ENCODE results near the gene TBCB. TPM values are rescaled to one million over a fixed set of nuclear protein-coding genes. Genes with fewer than 3 reads are reported as not detected.
A peak's percentile ranks its signal among the peaks of the same experiment; 100 is the strongest.

Gene TBCB
- total and polyA plus RNA-seq, 9 of the 15 experiments (the other 6 are each of a cell fraction or from before 2014, with no cell fraction given): 3.5 to 115 (median 58.9) TPM

- no peak for TF ChIP-seq HOXB6 (CRISPR knock-in tag; IDR thresholded peaks at IDR 0.05; ENCODE audit: borderline replicate concordance)
- TF ChIP-seq TCF3 (CRISPR knock-in tag; IDR thresholded peaks at IDR 0.05): no peak
- no peak for TF ChIP-seq RBM34 (IDR thresholded peaks at IDR 0.05; ENCODE audit: borderline replicate concordance, insufficient read depth, low read length)
Observed at GRCh38 chr19:36079389-36079945, 35.8 kb upstream of the TBCB start (continued).

- no peaks in the 10 kb centered on the region; the same call in 1 of the 2 replicates for H4K20me1 ChIP-seq (replicated peaks; ENCODE audit: control insufficient read depth, insufficient read depth, low read length)
- 100% methylated on average over 2 of the region's 3 CpGs for WGBS (ENCODE audit: insufficient coverage, low coverage, missing lambda C conversion rate)
Observed at GRCh38 chr19:36081385-36081784, 33.9 kb upstream of the TBCB start.

More at GRCh38 chr19:36081385-36081784, 33.9 kb upstream of the TBCB start:
- BruUV-seq (replicated peaks): no TSS peak
- POLR2A ChIA-PET: interaction anchor here (0.7 kb wide), 1 partner anchor 111 kb away, joined by 3 read pairs; no protein-coding TSS in a partner anchor
- ATAC-seq (no peak), FAIRE-seq (peak; percentile 56), DNase-seq (ENCODE audit: extremely low read depth in 1 of 4, low spot score in 3 of 4) (no peak)
- Histone ChIP-seq H3K9me3 (replicated peaks; ENCODE audit: control insufficient read depth, insufficient read depth, low read depth, low read length) (no peaks in the 10 kb centered on the region), H3K9me1 (ENCODE audit: control insufficient read depth, insufficient read depth, low read length) (no peaks in the 10 kb centered on the region), H3K4me3 (no peak overlapping the region), H3K27me3 (ENCODE audit: control insufficient read depth in 2 of 2, insufficient read depth in 2 of 2, low read length in 2 of 2) (no peaks in the 10 kb centered on the region), H3K4me2 (ENCODE audit: insufficient read depth, low read length) (no peak overlapping the region), H3K27ac (ENCODE audit: extremely low read depth, low read depth, low read length) (no peak overlapping the region), H3K9ac (ENCODE audit: insufficient read depth in 1 of 2, low read depth in 2 of 2, low read length in 2 of 2) (no peak overlapping the region), H3K79me2 (ENCODE audit: control insufficient read depth, insufficient read depth, low read length) (no peaks in the 10 kb centered on the region), H3K4me1 (replicated peaks in 1 of 2; ENCODE audit: control insufficient read depth in 2 of 2, insufficient read depth in 2 of 2, low read length in 2 of 2) (no peaks in the 10 kb centered on the region), H2AFZ (ENCODE audit: low read depth, low read length) (no peak overlapping the region), H3K36me3 (ENCODE audit: control insufficient read depth, insufficient read depth, low read length) (peaks cover 85% of the 10 kb centered on the region)
- CTCF ChIA-PET (ENCODE audit: low intra/inter-chr PET ratio): no interaction called here
- in situ Hi-C loops (cut with MboI): no loop called here
- TF ChIP-seq ZNF785 (CRISPR knock-in tag; IDR thresholded peaks at IDR 0.05) (no peak), MEIS2 (IDR thresholded peaks at IDR 0.05; ENCODE audit: partially characterized antibody) (no peak), ZZZ3 (IDR thresholded peaks at IDR 0.05) (no peak), KAT2B (IDR thresholded peaks at IDR 0.05; ENCODE audit: low read depth, low read length) (no peak), KAT7 (CRISPR knock-in tag; IDR thresholded peaks at IDR 0.05; ENCODE audit: borderline replicate concordance) (no peak), E2F8 (IDR thresholded peaks at IDR 0.05; ENCODE audit: low read depth, partially characterized antibody) (no peak), XRCC5 (IDR thresholded peaks at IDR 0.05; ENCODE audit: low read depth, low read length) (no peak)
- intact Hi-C loops (cut with micrococcal nuclease): no loop called here

All from K562 (cell line).